Ecto neural progenitor cell (in vitro differentiated cells): ENCODE data around the gene CENPP.

Source experiments
- DNase-seq: peaks from one replicate; pipeline ENCODE4 v3.0.0-alpha.2; 2018; ENCODE audit warnings: low spot score

The CENPP gene

GRCh38 chr9:92508018-92508820 lies 182.5 kb downstream of the CENPP start:
- DNase-seq = no peak

- no peak for DNase-seq
Observed at GRCh38 chr9:92509050-92509449, 183.3 kb downstream of the CENPP start.

- no peak for DNase-seq
Observed at GRCh38 chr9:92510747-92511146, 185.0 kb downstream of the CENPP start.

- DNase-seq = no peak
Observed at GRCh38 chr9:92512622-92513021, 186.9 kb downstream of the CENPP start.

GRCh38 chr9:92513349-92513748 lies 187.6 kb downstream of the CENPP start:
- no peak for DNase-seq

GRCh38 chr9:92514635-92515034 lies 188.9 kb downstream of the CENPP start:
- no peak for DNase-seq

- DNase-seq = no peak
Observed at GRCh38 chr9:92516521-92516920, 190.8 kb downstream of the CENPP start.

- DNase-seq = no peak
Observed at GRCh38 chr9:92517046-92517445, 191.3 kb downstream of the CENPP start.

GRCh38 chr9:92518199-92518598 lies 192.4 kb downstream of the CENPP start:
- no peak for DNase-seq

- no peak for DNase-seq
Observed at GRCh38 chr9:92520837-92521236, 195.1 kb downstream of the CENPP start.

- DNase-seq = no peak
Observed at GRCh38 chr9:92522983-92523970, 197.5 kb downstream of the CENPP start.

GRCh38 chr9:92524881-92525280 lies 199.1 kb downstream of the CENPP start:
- DNase-seq = no peak

- DNase-seq = no peak
Observed at GRCh38 chr9:92525306-92525705, 199.6 kb downstream of the CENPP start.

GRCh38 chr9:92527291-92527828 lies 201.6 kb downstream of the CENPP start:
- no peak for DNase-seq

- no peak for DNase-seq
Observed at GRCh38 chr9:92527832-92528521, 202.2 kb downstream of the CENPP start.

- no peak for DNase-seq
Observed at GRCh38 chr9:92528522-92528849, 202.7 kb downstream of the CENPP start.

GRCh38 chr9:92529124-92529523 lies 203.4 kb downstream of the CENPP start:
- no peak for DNase-seq

GRCh38 chr9:92530893-92531292 lies 205.1 kb downstream of the CENPP start:
- no peak for DNase-seq

- DNase-seq = no peak
Observed at GRCh38 chr9:92534204-92534603, 208.5 kb downstream of the CENPP start.

GRCh38 chr9:92534674-92535073 lies 208.9 kb downstream of the CENPP start:
- no peak for DNase-seq

GRCh38 chr9:92535940-92536850 lies 210.4 kb downstream of the CENPP start, which contains the start of gene ECM2:
TSS of gene ECM2 (minus strand) at chr9:92535990. CDS start at chr9:92522866, 13,124 bp downstream.
- DNase-seq = no peak
